ENCODE measurements around the gene SLC34A3.
A peak's percentile ranks its signal among the peaks of the same experiment; 100 is the strongest.

GRCh38 chr9:137205126-137206069, 25.3 kb upstream of the SLC34A3 start, which contains the start of the genes NDOR1 and TMEM203:
- peak in 1 of 2 experiments; percentile 94; a peak in 2 of 3 replicates for TF ChIP-seq POLR2A (IDR thresholded peaks at IDR 0.05; ENCODE audit: control extremely low read depth in 1 of 2, low read depth in 2 of 2, low read length in 2 of 2)
- TF ChIP-seq TCF12 (IDR thresholded peaks at IDR 0.05; ENCODE audit: low read depth, low read length), result no peak
- TF ChIP-seq CTCF (IDR thresholded peaks at IDR 0.05; ENCODE audit: control extremely low read depth in 1 of 3, insufficient read depth in 1 of 3, low read depth in 1 of 3, low read length in 3 of 3), result no peak

All from H1 (cell line).